Fibroblast of lung (primary cell): Measurements from ENCODE around the gene GNG12. TPM values are rescaled to one million over a fixed set of nuclear protein-coding genes. Genes with fewer than 3 reads are reported as not detected.

ENCODE experiments used
- DNase-seq, 2 donors: peaks; one replicate each; pipeline versions ENCODE4 v3.0.0 to v3.0.0-alpha.2; 2010; ENCODE audit warnings: low read depth in 2 of 2
- H2AFZ ChIP-seq: 2 replicates; pipeline ENCODE4 v1.5.1; 2012; ENCODE audit warnings: low read length, control low read depth, inconsistent platforms
- H3K27ac ChIP-seq: 2 replicates; pipeline ENCODE4 v1.5.1; 2011; ENCODE audit warnings: low read length, control low read depth; ENCODE audit not compliant: insufficient read depth
- H3K27me3 ChIP-seq: 2 replicates; pipeline ENCODE4 v1.5.1; 2011; ENCODE audit warnings: mild to moderate bottlenecking, low read length; ENCODE audit not compliant: control insufficient read depth, insufficient read depth
- H3K36me3 ChIP-seq: 2 replicates; pipeline ENCODE4 v1.5.1; 2011; ENCODE audit warnings: low read length; ENCODE audit not compliant: control insufficient read depth, insufficient read depth
- H3K4me1 ChIP-seq: 2 replicates; pipeline ENCODE4 v1.5.1; 2011; ENCODE audit warnings: low read length; ENCODE audit not compliant: control insufficient read depth, insufficient read depth; ENCODE audit errors: extremely low read depth
- H3K4me2 ChIP-seq: 2 replicates; pipeline ENCODE4 v1.5.1; 2011; ENCODE audit warnings: low read length, control low read depth; ENCODE audit not compliant: insufficient read depth; ENCODE audit errors: extremely low read depth
- H3K4me3 ChIP-seq, 4 experiments: fragments of 200-600 bp in 1 of 4; sonication (generic) in 1 of 4; replicated peaks in 1 of 4; 2 replicates each; pipeline ENCODE4 v1.5.1; 2011 to 2016; ENCODE audit warnings: low read length in 4 of 4, low read depth in 3 of 4, mild to moderate bottlenecking in 3 of 4, control low read depth in 2 of 4, inconsistent platforms in 1 of 4, mixed read lengths in 1 of 4; ENCODE audit not compliant: insufficient read depth in 1 of 4; ENCODE audit errors: control extremely low read depth in 1 of 4
- H3K79me2 ChIP-seq: 2 replicates; pipeline ENCODE4 v1.5.1; 2012; ENCODE audit warnings: mild to moderate bottlenecking, low read length, inconsistent platforms; ENCODE audit not compliant: control insufficient read depth, insufficient read depth
- H3K9ac ChIP-seq: 2 replicates; pipeline ENCODE4 v1.5.1; 2011; ENCODE audit warnings: mild to moderate bottlenecking, low read length, control low read depth; ENCODE audit not compliant: insufficient read depth
- H3K9me3 ChIP-seq: 2 replicates; pipeline ENCODE4 v1.5.1; 2012; ENCODE audit warnings: low read depth, low read length; ENCODE audit not compliant: control insufficient read depth, insufficient read depth
- H4K20me1 ChIP-seq: 2 replicates; pipeline ENCODE4 v1.5.1; 2011; ENCODE audit warnings: low read length; ENCODE audit not compliant: control insufficient read depth, insufficient read depth; ENCODE audit errors: extremely low read depth
- CTCF ChIP-seq, 2 donors: IDR thresholded peaks in 1 of 2; conservative IDR thresholded peaks in 1 of 2; 1 replicate in 1 of 2; 2 replicates in 1 of 2; pipeline ENCODE4 v1.5.1; 2011 to 2012; ENCODE audit warnings: low read length in 2 of 2, control low read depth in 1 of 2, inconsistent platforms in 1 of 2, low read depth in 1 of 2, mild to moderate bottlenecking in 1 of 2
- EZH2 ChIP-seq: IDR thresholded peaks from 2 replicates; pipeline ENCODE4 v1.5.1; 2012; ENCODE audit warnings: low read length, control low read depth, mild to moderate bottlenecking; ENCODE audit errors: missing control alignments
- polyA plus RNA-seq, 2 donors: library from polyadenylated mRNA; depleted of rRNA in 1 of 2; stranded (reverse) in 1 of 2; unstranded in 1 of 2; fragments of >200 nt; gene quantifications; 2 replicates each; pipeline ENCODE4 v1.2.1, GENCODE V29; 2011 to 2012; ENCODE audit warnings: missing spikeins in 1 of 2
- total RNA-seq: library from RNA; depleted of rRNA; stranded (reverse); fragments of >200 nt; gene quantifications from 2 replicates; pipeline ENCODE4 v1.2.1, GENCODE V29; 2014

The GNG12 gene
- total and polyA plus RNA-seq, 2 donors (not counting 1 experiment from before 2014, with no cell fraction given): 127 to 241 TPM

- peak in 1 of 2 donors; percentile 4 for TF ChIP-seq CTCF (conservative IDR thresholded peaks at IDR 0.05 in 1 of 2, IDR thresholded peaks at IDR 0.05 in 1 of 2; ENCODE audit: low read depth in 1 of 2, low read length in 2 of 2)
- TF ChIP-seq EZH2: no peak
- DNase-seq: peak; percentile 89 to 93
- peaks cover 26% of the 10 kb centered on the region for H3K79me2 ChIP-seq
- peaks cover 31% of the 10 kb centered on the region for H3K4me1 ChIP-seq
- H3K9ac ChIP-seq: no peak overlapping the region
- no peak overlapping the region for H3K4me3 ChIP-seq
- H3K27me3 ChIP-seq: no peaks in the 10 kb centered on the region
- no peaks in the 10 kb centered on the region for H3K36me3 ChIP-seq
- H2AFZ ChIP-seq: no peak overlapping the region
- H4K20me1 ChIP-seq: no peaks in the 10 kb centered on the region
- peak overlapping the region; percentile 34 for H3K4me2 ChIP-seq
- no peaks in the 10 kb centered on the region for H3K9me3 ChIP-seq
- H3K27ac ChIP-seq: peak overlapping the region; percentile 74
Measured at GRCh38 chr1:67749844-67750690, 83.2 kb downstream of the GNG12 start.

GRCh38 chr1:67749263-67749843 lies 83.9 kb downstream of the GNG12 start:
- Histone ChIP-seq H3K4me2 (peak overlapping the region; percentile 64), H4K20me1 (no peaks in the 10 kb centered on the region), H3K9ac (no peak overlapping the region), H3K36me3 (peaks cover 1% of the 10 kb centered on the region), H3K27me3 (no peaks in the 10 kb centered on the region), H3K4me3 (peak overlapping the region in 1 of 4 experiments; percentile 33), H2AFZ (no peak overlapping the region), H3K9me3 (no peaks in the 10 kb centered on the region), H3K4me1 (peaks cover 31% of the 10 kb centered on the region), H3K79me2 (peaks cover 23% of the 10 kb centered on the region), H3K27ac (peak overlapping the region; percentile 74)
- no peak for DNase-seq
- TF ChIP-seq EZH2 (no peak), CTCF (conservative IDR thresholded peaks at IDR 0.05 in 1 of 2, IDR thresholded peaks at IDR 0.05 in 1 of 2; ENCODE audit: low read depth in 1 of 2, low read length in 2 of 2) (no peak)

GRCh38 chr1:67748630-67749029 lies 84.6 kb downstream of the GNG12 start:
- Histone ChIP-seq H3K9ac (no peak overlapping the region), H3K4me1 (peaks cover 31% of the 10 kb centered on the region), H2AFZ (no peak overlapping the region), H3K4me3 (peak overlapping the region in 3 of 4 experiments; percentile 12 to 33 (median 29)), H3K27me3 (no peaks in the 10 kb centered on the region), H4K20me1 (no peaks in the 10 kb centered on the region), H3K4me2 (peak overlapping the region; percentile 64), H3K9me3 (no peaks in the 10 kb centered on the region), H3K79me2 (peaks cover 22% of the 10 kb centered on the region), H3K36me3 (peaks cover 1% of the 10 kb centered on the region), H3K27ac (peak overlapping the region; percentile 74)
- peak; percentile 75 to 88 for DNase-seq
- no peak for TF ChIP-seq EZH2
- no peak for TF ChIP-seq CTCF (conservative IDR thresholded peaks at IDR 0.05 in 1 of 2, IDR thresholded peaks at IDR 0.05 in 1 of 2; ENCODE audit: low read depth in 1 of 2, low read length in 2 of 2)
